HepG2 (cell line): ENCODE data around the gene GRK4. TPM values are rescaled to one million over a fixed set of nuclear protein-coding genes. Genes with fewer than 3 reads are reported as not detected.
A peak's percentile ranks its signal among the peaks of the same experiment; 100 is the strongest.

Experiments
- ADNP ChIP-seq: sonication (generic); formaldehyde crosslinking; IDR thresholded peaks from 2 replicates; pipeline ENCODE4 v1.4.0; 2020; ENCODE audit warnings: missing genetic modification reagents
- FOXO1 ChIP-seq: sonication (generic); formaldehyde crosslinking; IDR thresholded peaks from 2 replicates; pipeline ENCODE4 v1.4.0; 2020; ENCODE audit warnings: missing genetic modification reagents
- KLF6 ChIP-seq: IDR thresholded peaks from 2 replicates; pipeline ENCODE4 v1.8.0; 2016; ENCODE audit warnings: missing biosample characterization, missing genetic modification reagents
- NR2F2 ChIP-seq: IDR thresholded peaks from 2 replicates; pipeline ENCODE4 v1.6.1; 2012; ENCODE audit warnings: low read depth, inconsistent platforms, borderline replicate concordance
- PCBP2 ChIP-seq: fragments of 200-400 bp; formaldehyde crosslinking; optimal IDR thresholded peaks from 2 replicates; pipeline ENCODE3; 2018; ENCODE audit warnings: low read length, low read depth; ENCODE audit not compliant: poor library complexity, severe bottlenecking
- RFX3 ChIP-seq: IDR thresholded peaks from 2 replicates; pipeline ENCODE4 v1.6.1; 2016; ENCODE audit warnings: missing biosample characterization, missing genetic modification reagents
- RORA ChIP-seq: sonication (generic); formaldehyde crosslinking; IDR thresholded peaks from 2 replicates; pipeline ENCODE4 v1.5.0; 2020; ENCODE audit warnings: mild to moderate bottlenecking, missing genetic modification reagents, moderate library complexity
- TBP ChIP-seq: sonication (generic); formaldehyde crosslinking; IDR thresholded peaks from 2 replicates; pipeline ENCODE4 v1.5.0; 2020; ENCODE audit warnings: missing genetic modification reagents
- ZNF382 ChIP-seq: sonication (generic); formaldehyde crosslinking; IDR thresholded peaks from 2 replicates; pipeline ENCODE4 v1.5.0; 2020; ENCODE audit warnings: missing genetic modification reagents, mild to moderate bottlenecking, borderline replicate concordance
- ZNF441 ChIP-seq: sonication (generic); formaldehyde crosslinking; IDR thresholded peaks from 2 replicates; pipeline ENCODE4 v1.7.0; 2021; ENCODE audit warnings: missing genetic modification reagents, borderline replicate concordance
- ZNF616 ChIP-seq: sonication (generic); formaldehyde crosslinking; IDR thresholded peaks from 2 replicates; pipeline ENCODE4 v1.5.0; 2020; ENCODE audit warnings: low read depth, mild to moderate bottlenecking, missing genetic modification reagents
- polyA plus RNA-seq, 8 experiments: library from polyadenylated mRNA; depleted of rRNA in 3 of 8; stranded (reverse) in 7 of 8; unstranded in 1 of 8; fragments of >200 nt; fragmentation: Illumina TruSeq in 4 of 8; extraction: Trizol in 4 of 8; gene quantifications; 2 replicates each; pipeline versions ENCODE4 v1.2.1 to v1.2.3, GENCODE V29; 2011 to 2016; ENCODE audit warnings: low read depth in 4 of 8, missing spikeins in 1 of 8, mixed read lengths in 1 of 8; ENCODE audit not compliant: insufficient read depth in 1 of 8
- total RNA-seq, 5 experiments: library from RNA; depleted of rRNA; stranded (reverse); fragments of >200 nt; fragmentation: Illumina TruSeq; extraction: Trizol; gene quantifications; 2 replicates each; pipeline ENCODE4 v1.2.3, GENCODE V29; 2016; ENCODE audit warnings: low read depth in 1 of 5
- TF ChIP-seq, protein P1 (sequence below): sonication (generic); formaldehyde crosslinking; IDR thresholded peaks from 2 replicates; pipeline ENCODE4 v1.5.0; 2020; ENCODE audit warnings: missing genetic modification reagents, mild to moderate bottlenecking, borderline replicate concordance
- TF ChIP-seq, protein P2 (sequence below): sonication (generic); formaldehyde crosslinking; IDR thresholded peaks from 2 replicates; pipeline ENCODE4 v1.9.0; 2022; ENCODE audit warnings: low read depth, missing genetic modification reagents
- TF ChIP-seq, protein P3 (sequence below): sonication (generic); formaldehyde crosslinking; IDR thresholded peaks from 2 replicates; pipeline ENCODE4 v1.8.0; 2022; ENCODE audit warnings: missing genetic modification reagents, mild to moderate bottlenecking, borderline replicate concordance
- TF ChIP-seq, protein P4 (sequence below): sonication (generic); formaldehyde crosslinking; IDR thresholded peaks from 2 replicates; pipeline ENCODE4 v1.4.0; 2020; ENCODE audit warnings: missing genetic modification reagents
- TF ChIP-seq, protein P5 (sequence below): sonication (generic); formaldehyde crosslinking; IDR thresholded peaks from 2 replicates; pipeline ENCODE4 v1.8.1; 2023; ENCODE audit warnings: missing genetic modification reagents, inconsistent platforms, borderline replicate concordance
- TF ChIP-seq, protein P6 (sequence below): sonication (generic); formaldehyde crosslinking; conservative IDR thresholded peaks from 2 replicates; pipeline ENCODE4 v1.8.0; 2022; ENCODE audit warnings: low read depth, missing genetic modification reagents

Gene GRK4
- total and polyA plus RNA-seq, 2 of the 13 experiments (the other 11 are each of a cell fraction or from before 2014, with no cell fraction given): 1.8 to 2.0 TPM

DNA sequence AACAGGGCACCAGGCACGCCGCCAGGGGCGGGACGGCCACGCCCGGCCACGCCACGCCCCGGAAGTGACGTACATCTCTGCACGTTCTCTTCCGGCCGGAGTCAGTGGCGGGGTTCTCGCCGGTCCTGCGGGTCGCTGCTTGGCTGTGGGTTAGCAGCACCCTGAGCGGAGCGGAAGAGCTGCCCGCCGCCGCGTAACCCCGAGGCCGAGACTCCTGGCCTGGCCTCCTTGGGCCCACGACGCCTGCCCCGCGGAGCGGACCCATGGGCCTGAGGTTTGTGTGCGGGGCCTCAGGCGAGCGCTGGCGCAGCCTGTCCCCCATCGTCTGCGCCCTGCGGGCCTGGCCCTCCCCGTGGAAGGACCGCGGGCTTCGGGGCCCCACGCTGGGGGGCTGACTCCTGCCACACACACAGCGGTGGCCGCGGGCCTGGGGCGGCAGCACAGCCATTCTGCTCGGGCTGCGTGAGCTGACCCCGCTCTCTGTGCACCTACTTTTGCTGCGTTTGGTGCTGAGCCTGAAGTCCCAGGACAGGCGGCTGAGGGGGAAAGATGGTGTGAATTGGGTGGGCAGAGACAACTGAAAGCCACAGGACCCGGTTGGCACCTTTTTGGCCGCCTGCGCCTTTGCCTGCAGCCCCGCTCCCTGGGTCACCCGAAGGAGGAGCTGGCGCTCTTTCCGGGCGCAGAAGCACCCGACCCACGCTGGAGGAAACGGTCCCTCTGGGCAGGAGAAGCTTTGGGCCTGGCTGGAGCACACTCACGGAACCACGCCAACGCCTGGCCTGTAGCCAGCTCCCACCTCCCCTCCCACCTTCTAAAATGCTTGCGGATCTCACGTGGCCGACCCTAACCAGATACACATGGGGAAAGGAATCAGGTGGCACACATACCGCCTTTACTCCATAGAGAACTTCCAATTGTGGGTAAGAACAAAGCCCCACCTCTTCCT is 28.3 kb upstream of the GRK4 start (continued):
- TF ChIP-seq, protein P1, sequence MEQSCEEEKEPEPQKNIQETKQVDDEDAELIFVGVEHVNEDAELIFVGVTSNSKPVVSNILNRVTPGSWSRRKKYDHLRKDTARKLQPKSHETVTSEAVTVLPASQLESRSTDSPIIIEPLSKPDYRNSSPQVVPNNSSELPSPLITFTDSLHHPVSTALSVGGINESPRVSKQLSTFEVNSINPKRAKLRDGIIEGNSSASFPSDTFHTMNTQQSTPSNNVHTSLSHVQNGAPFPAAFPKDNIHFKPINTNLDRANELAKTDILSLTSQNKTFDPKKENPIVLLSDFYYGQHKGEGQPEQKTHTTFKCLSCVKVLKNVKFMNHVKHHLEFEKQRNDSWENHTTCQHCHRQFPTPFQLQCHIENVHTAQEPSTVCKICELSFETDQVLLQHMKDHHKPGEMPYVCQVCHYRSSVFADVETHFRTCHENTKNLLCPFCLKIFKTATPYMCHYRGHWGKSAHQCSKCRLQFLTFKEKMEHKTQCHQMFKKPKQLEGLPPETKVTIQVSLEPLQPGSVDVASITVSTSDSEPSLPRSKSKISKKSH (CRISPR knock-in tag): no peak
- TF ChIP-seq ZNF441 (CRISPR knock-in tag) (peak; percentile 38; the same call in 1 of the 2 replicates), FOXO1 (CRISPR knock-in tag) (0 out of 2 replicates have a peak, but pooled peaks have one; percentile 22), PCBP2 (no peak), RFX3 (CRISPR knock-in tag) (no peak), ADNP (CRISPR knock-in tag) (no peak), NR2F2 (no peak), TBP (CRISPR knock-in tag) (no peak), ZNF382 (CRISPR knock-in tag) (no peak), ZNF616 (CRISPR knock-in tag) (0 out of 2 replicates have a peak, but pooled peaks have one; percentile 43), RORA (CRISPR knock-in tag) (no peak), KLF6 (peak; percentile 75; the same call in 1 of the 2 replicates)
- TF ChIP-seq, protein P2, sequence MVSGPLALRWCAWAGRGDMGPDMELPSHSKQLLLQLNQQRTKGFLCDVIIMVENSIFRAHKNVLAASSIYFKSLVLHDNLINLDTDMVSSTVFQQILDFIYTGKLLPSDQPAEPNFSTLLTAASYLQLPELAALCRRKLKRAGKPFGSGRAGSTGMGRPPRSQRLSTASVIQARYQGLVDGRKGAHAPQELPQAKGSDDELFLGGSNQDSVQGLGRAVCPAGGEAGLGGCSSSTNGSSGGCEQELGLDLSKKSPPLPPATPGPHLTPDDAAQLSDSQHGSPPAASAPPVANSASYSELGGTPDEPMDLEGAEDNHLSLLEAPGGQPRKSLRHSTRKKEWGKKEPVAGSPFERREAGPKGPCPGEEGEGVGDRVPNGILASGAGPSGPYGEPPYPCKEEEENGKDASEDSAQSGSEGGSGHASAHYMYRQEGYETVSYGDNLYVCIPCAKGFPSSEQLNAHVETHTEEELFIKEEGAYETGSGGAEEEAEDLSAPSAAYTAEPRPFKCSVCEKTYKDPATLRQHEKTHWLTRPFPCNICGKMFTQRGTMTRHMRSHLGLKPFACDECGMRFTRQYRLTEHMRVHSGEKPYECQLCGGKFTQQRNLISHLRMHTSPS (CRISPR knock-in tag): no peak
- TF ChIP-seq, protein P3, sequence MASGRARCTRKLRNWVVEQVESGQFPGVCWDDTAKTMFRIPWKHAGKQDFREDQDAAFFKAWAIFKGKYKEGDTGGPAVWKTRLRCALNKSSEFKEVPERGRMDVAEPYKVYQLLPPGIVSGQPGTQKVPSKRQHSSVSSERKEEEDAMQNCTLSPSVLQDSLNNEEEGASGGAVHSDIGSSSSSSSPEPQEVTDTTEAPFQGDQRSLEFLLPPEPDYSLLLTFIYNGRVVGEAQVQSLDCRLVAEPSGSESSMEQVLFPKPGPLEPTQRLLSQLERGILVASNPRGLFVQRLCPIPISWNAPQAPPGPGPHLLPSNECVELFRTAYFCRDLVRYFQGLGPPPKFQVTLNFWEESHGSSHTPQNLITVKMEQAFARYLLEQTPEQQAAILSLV (CRISPR knock-in tag): peak; percentile 66; the same call in 1 of the 2 replicates
- TF ChIP-seq, protein P4, sequence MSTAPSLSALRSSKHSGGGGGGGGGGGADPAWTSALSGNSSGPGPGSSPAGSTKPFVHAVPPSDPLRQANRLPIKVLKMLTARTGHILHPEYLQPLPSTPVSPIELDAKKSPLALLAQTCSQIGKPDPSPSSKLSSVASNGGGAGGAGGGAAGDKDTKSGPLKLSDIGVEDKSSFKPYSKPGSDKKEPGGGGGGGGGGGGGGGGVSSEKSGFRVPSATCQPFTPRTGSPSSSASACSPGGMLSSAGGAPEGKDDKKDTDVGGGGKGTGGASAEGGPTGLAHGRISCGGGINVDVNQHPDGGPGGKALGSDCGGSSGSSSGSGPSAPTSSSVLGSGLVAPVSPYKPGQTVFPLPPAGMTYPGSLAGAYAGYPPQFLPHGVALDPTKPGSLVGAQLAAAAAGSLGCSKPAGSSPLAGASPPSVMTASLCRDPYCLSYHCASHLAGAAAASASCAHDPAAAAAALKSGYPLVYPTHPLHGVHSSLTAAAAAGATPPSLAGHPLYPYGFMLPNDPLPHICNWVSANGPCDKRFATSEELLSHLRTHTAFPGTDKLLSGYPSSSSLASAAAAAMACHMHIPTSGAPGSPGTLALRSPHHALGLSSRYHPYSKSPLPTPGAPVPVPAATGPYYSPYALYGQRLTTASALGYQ: no peak
- TF ChIP-seq, protein P5, sequence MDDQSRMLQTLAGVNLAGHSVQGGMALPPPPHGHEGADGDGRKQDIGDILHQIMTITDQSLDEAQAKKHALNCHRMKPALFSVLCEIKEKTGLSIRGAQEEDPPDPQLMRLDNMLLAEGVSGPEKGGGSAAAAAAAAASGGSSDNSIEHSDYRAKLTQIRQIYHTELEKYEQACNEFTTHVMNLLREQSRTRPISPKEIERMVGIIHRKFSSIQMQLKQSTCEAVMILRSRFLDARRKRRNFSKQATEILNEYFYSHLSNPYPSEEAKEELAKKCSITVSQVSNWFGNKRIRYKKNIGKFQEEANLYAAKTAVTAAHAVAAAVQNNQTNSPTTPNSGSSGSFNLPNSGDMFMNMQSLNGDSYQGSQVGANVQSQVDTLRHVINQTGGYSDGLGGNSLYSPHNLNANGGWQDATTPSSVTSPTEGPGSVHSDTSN (CRISPR knock-in tag): no peak
- TF ChIP-seq, protein P6, sequence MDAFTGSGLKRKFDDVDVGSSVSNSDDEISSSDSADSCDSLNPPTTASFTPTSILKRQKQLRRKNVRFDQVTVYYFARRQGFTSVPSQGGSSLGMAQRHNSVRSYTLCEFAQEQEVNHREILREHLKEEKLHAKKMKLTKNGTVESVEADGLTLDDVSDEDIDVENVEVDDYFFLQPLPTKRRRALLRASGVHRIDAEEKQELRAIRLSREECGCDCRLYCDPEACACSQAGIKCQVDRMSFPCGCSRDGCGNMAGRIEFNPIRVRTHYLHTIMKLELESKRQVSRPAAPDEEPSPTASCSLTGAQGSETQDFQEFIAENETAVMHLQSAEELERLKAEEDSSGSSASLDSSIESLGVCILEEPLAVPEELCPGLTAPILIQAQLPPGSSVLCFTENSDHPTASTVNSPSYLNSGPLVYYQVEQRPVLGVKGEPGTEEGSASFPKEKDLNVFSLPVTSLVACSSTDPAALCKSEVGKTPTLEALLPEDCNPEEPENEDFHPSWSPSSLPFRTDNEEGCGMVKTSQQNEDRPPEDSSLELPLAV (CRISPR knock-in tag): no peak
